ENCODE measurements around the gene PFDN5. TPM values are rescaled to one million over a fixed set of nuclear protein-coding genes. Genes with fewer than 3 reads are reported as not detected.

PFDN5 gene
- total RNA-seq, 1 experiment from 2014 or later: 288 TPM

DNA sequence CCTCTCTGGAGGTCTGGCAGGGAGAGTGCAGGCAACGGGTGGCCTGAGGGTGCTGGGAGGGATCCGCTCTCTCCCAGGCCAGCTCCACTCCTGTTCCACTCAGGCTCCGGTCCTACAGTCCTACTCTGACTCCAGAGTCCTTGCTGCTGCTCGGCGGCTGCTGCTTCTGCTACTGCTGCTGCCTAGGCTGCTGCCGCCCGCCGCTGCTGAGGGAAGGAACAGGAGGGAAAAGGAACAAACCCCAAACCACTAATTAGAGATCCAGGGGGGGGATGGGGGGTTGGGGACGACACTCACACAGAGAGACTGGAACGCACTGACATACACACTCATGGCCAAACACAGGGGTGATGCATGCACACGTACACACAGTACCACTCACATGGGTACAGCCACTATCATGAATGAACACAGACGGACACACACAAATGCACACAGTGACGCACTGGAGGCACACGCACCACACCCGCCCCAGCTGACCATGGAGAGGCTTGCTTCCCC lies 40.9 kb downstream of the PFDN5 start, which contains the start of gene SP7:
SP7 (minus strand) TSS at position 174 of the 501 bp plus-strand sequence. CDS start 708 bp downstream, outside the sequence.
- DNase-seq (ENCODE audit: low spot score): no peak
- Histone ChIP-seq H3K27me3 (replicated peaks; ENCODE audit: insufficient read depth, low read depth, low read length, poor library complexity) (no peaks in the 10 kb centered on the region), H3K27ac (ENCODE audit: low read depth, low read length, poor library complexity, severe bottlenecking) (no peak within 1 kb of the TSS), H3K36me3 (ENCODE audit: insufficient read depth, low read length, poor library complexity, severe bottlenecking) (no peaks in the 10 kb centered on the region), H3K9me3 (ENCODE audit: low read depth, low read length, poor library complexity, severe bottlenecking) (no peaks in the 10 kb centered on the region), H3K4me1 (ENCODE audit: insufficient read depth, low read length, poor library complexity, severe bottlenecking) (no peaks in the 10 kb centered on the region), H3K4me3 (ENCODE audit: low read depth, low read length, poor library complexity, severe bottlenecking) (no peak within 1 kb of the TSS)
- no peak for TF ChIP-seq EZH2 (IDR thresholded peaks at IDR 0.05; ENCODE audit: borderline replicate concordance, low read depth, low read length, poor library complexity, severe bottlenecking)
- TF ChIP-seq, protein P1, sequence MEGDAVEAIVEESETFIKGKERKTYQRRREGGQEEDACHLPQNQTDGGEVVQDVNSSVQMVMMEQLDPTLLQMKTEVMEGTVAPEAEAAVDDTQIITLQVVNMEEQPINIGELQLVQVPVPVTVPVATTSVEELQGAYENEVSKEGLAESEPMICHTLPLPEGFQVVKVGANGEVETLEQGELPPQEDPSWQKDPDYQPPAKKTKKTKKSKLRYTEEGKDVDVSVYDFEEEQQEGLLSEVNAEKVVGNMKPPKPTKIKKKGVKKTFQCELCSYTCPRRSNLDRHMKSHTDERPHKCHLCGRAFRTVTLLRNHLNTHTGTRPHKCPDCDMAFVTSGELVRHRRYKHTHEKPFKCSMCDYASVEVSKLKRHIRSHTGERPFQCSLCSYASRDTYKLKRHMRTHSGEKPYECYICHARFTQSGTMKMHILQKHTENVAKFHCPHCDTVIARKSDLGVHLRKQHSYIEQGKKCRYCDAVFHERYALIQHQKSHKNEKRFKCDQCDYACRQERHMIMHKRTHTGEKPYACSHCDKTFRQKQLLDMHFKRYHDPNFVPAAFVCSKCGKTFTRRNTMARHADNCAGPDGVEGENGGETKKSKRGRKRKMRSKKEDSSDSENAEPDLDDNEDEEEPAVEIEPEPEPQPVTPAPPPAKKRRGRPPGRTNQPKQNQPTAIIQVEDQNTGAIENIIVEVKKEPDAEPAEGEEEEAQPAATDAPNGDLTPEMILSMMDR (conservative IDR thresholded peaks at IDR 0.05; ENCODE audit: low read depth, low read length): no peak
- ChIA-PET CTCF (interaction anchor here (1.3 kb wide), 1 partner anchor 9 kb away, joined by 8 read pairs; no protein-coding TSS in a partner anchor), POLR2A (ENCODE audit: low non-redundant PET) (no interaction called here)
- BruUV-seq (replicated peaks): no TSS peak
- intact Hi-C loops (cut with micrococcal nuclease; ENCODE audit: unreplicated experiment): no loop called here

DNA sequence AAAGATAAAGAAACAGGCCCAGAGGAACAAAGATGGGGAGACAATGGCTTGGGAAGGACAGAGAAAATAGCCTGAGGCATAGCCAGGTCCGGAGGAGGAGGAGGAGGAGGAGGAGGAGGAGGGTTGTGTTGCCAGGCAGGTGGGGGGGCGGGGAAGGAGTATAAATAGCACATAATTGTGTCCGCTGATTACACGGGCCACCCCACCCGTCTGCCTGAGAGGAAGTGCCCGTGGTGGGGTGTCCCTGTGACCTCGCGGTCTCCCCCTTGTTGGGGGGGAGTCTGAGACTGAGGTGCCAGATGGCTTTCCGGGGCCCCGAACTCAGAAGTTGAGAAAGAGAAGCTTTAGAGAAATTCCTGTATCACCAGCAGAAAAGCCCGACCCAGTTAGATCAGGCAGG lies 42.7 kb downstream of the PFDN5 start:
- DNase-seq (ENCODE audit: low spot score): no peak
- no peak overlapping the region for H3K4me3 ChIP-seq (ENCODE audit: low read depth, low read length, poor library complexity, severe bottlenecking)
- H3K27me3 ChIP-seq (replicated peaks; ENCODE audit: insufficient read depth, low read depth, low read length, poor library complexity): no peaks in the 10 kb centered on the region
- BruUV-seq (replicated peaks): no TSS peak
- no peak overlapping the region for H3K27ac ChIP-seq (ENCODE audit: low read depth, low read length, poor library complexity, severe bottlenecking)
- H3K36me3 ChIP-seq (ENCODE audit: insufficient read depth, low read length, poor library complexity, severe bottlenecking): no peaks in the 10 kb centered on the region
- no peak for TF ChIP-seq EZH2 (IDR thresholded peaks at IDR 0.05; ENCODE audit: borderline replicate concordance, low read depth, low read length, poor library complexity, severe bottlenecking)
- TF ChIP-seq, protein P1 (conservative IDR thresholded peaks at IDR 0.05; ENCODE audit: low read depth, low read length): no peak
- H3K9me3 ChIP-seq (ENCODE audit: low read depth, low read length, poor library complexity, severe bottlenecking): no peaks in the 10 kb centered on the region
- CTCF ChIA-PET: no interaction called here
- intact Hi-C loops (cut with micrococcal nuclease; ENCODE audit: unreplicated experiment): no loop called here
- H3K4me1 ChIP-seq (ENCODE audit: insufficient read depth, low read length, poor library complexity, severe bottlenecking): no peaks in the 10 kb centered on the region
- POLR2A ChIA-PET (ENCODE audit: low non-redundant PET): interaction anchor here (0.6 kb wide), 1 partner anchor 170 kb away, joined by 3 read pairs; no protein-coding TSS in a partner anchor

GRCh38 chr12:53338916-53339315 lies 43.6 kb downstream of the PFDN5 start:
- no peak overlapping the region for H3K4me3 ChIP-seq (ENCODE audit: low read depth, low read length, poor library complexity, severe bottlenecking)
- no peaks in the 10 kb centered on the region for H3K36me3 ChIP-seq (ENCODE audit: insufficient read depth, low read length, poor library complexity, severe bottlenecking)
- no peaks in the 10 kb centered on the region for H3K4me1 ChIP-seq (ENCODE audit: insufficient read depth, low read length, poor library complexity, severe bottlenecking)
- ChIA-PET POLR2A (ENCODE audit: low non-redundant PET) (no interaction called here), CTCF (interaction anchor here (0.6 kb wide), 1 partner anchor 206 kb away, joined by 5 read pairs; no protein-coding TSS in a partner anchor)
- TF ChIP-seq, protein P1 (conservative IDR thresholded peaks at IDR 0.05; ENCODE audit: low read depth, low read length): no peak
- TF ChIP-seq EZH2 (IDR thresholded peaks at IDR 0.05; ENCODE audit: borderline replicate concordance, low read depth, low read length, poor library complexity, severe bottlenecking): no peak
- intact Hi-C loops (cut with micrococcal nuclease; ENCODE audit: unreplicated experiment): no loop called here
- DNase-seq (ENCODE audit: low spot score): no peak
- no peak overlapping the region for H3K27ac ChIP-seq (ENCODE audit: low read depth, low read length, poor library complexity, severe bottlenecking)
- H3K27me3 ChIP-seq (replicated peaks; ENCODE audit: insufficient read depth, low read depth, low read length, poor library complexity): no peaks in the 10 kb centered on the region
- no TSS peak for BruUV-seq (replicated peaks)
- H3K9me3 ChIP-seq (ENCODE audit: low read depth, low read length, poor library complexity, severe bottlenecking): no peaks in the 10 kb centered on the region
